ENCODE data around the gene ATXN7L2.

ATXN7L2 gene

GRCh38 chr1:109530457-109531087, 46.9 kb downstream of the ATXN7L2 start:
- no peak for TF ChIP-seq PPARA (CRISPR knock-in tag; IDR thresholded peaks at IDR 0.05; ENCODE audit: borderline replicate concordance)
- no peak for TF ChIP-seq RARB (CRISPR knock-in tag; IDR thresholded peaks at IDR 0.05)
- peak; percentile 41; the same call in 1 of the 2 replicates for TF ChIP-seq TCF4 (CRISPR knock-in tag; IDR thresholded peaks at IDR 0.05; ENCODE audit: borderline replicate concordance)
- no peak for TF ChIP-seq ISL1 (CRISPR knock-in tag; IDR thresholded peaks at IDR 0.05)
- no peak for TF ChIP-seq PATZ1 (CRISPR knock-in tag; IDR thresholded peaks at IDR 0.05; ENCODE audit: borderline replicate concordance)

GRCh38 chr1:109531380-109531779, 47.7 kb downstream of the ATXN7L2 start:
- ATAC-seq = no peak
- TF ChIP-seq POU6F1 (CRISPR knock-in tag; IDR thresholded peaks at IDR 0.05; ENCODE audit: borderline replicate concordance, low read depth) = no peak
- TF ChIP-seq ZNF8 (CRISPR knock-in tag; IDR thresholded peaks at IDR 0.05) = no peak
- no peak for TF ChIP-seq ZFP3 (CRISPR knock-in tag; IDR thresholded peaks at IDR 0.05)
- no peak for TF ChIP-seq ZNF70 (CRISPR knock-in tag; IDR thresholded peaks at IDR 0.05)
- TF ChIP-seq ZC3H10 (CRISPR knock-in tag; IDR thresholded peaks at IDR 0.05) = no peak
- no peak for TF ChIP-seq CSRNP3 (CRISPR knock-in tag; IDR thresholded peaks at IDR 0.05)
- TF ChIP-seq TCF4 (CRISPR knock-in tag; IDR thresholded peaks at IDR 0.05; ENCODE audit: borderline replicate concordance) = no peak
- no peak for TF ChIP-seq CREB5 (CRISPR knock-in tag; IDR thresholded peaks at IDR 0.05; ENCODE audit: low read depth)
- no peak for TF ChIP-seq PATZ1 (CRISPR knock-in tag; IDR thresholded peaks at IDR 0.05; ENCODE audit: borderline replicate concordance)
- TF ChIP-seq ISL1 (CRISPR knock-in tag; IDR thresholded peaks at IDR 0.05) = no peak

More at GRCh38 chr1:109530457-109531087, 46.9 kb downstream of the ATXN7L2 start:
- ATAC-seq = no peak

- TF ChIP-seq CSDC2 (CRISPR knock-in tag; IDR thresholded peaks at IDR 0.05) = no peak
- no peak for TF ChIP-seq ZNF8 (CRISPR knock-in tag; IDR thresholded peaks at IDR 0.05)
- no peak for TF ChIP-seq OSR1 (CRISPR knock-in tag; IDR thresholded peaks at IDR 0.05)
- TF ChIP-seq RARB (CRISPR knock-in tag; IDR thresholded peaks at IDR 0.05) = no peak
- TF ChIP-seq BACH2 (CRISPR knock-in tag; IDR thresholded peaks at IDR 0.05; ENCODE audit: borderline replicate concordance) = no peak
- no peak for TF ChIP-seq PPARA (CRISPR knock-in tag; IDR thresholded peaks at IDR 0.05; ENCODE audit: borderline replicate concordance)
- TF ChIP-seq TOX (CRISPR knock-in tag; IDR thresholded peaks at IDR 0.05; ENCODE audit: borderline replicate concordance) = no peak
- no peak for ATAC-seq
Observed at GRCh38 chr1:109531826-109532364, 48.2 kb downstream of the ATXN7L2 start.

- TF ChIP-seq CSRNP3 (CRISPR knock-in tag; IDR thresholded peaks at IDR 0.05) = no peak
Observed at GRCh38 chr1:109532365-109533136, 48.8 kb downstream of the ATXN7L2 start.

More at GRCh38 chr1:109532365-109533136, 48.8 kb downstream of the ATXN7L2 start:
- peak; percentile 93 for ATAC-seq

All from SK-N-SH treated with all-trans-retinoic acid at 6 μM for 48 hours (cell line).